ENCODE data around the gene CCDC27.

DNA sequence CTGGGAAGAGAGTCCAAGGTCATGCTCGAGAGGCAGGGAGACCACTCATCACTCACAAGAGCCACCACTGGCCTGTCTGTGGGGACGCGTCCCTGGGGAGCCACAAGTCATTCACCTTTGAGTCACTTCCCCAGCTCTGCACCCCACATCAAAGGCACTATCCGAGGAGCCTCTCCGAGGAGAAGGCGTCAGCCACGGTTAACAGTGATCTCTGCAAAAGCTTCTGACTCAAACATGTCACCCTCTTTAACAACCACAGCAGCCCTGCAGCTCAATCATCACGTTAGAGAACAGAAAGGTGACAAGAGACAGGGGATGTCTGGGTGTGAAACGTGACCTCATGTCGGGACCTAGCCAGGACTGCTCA is 35.1 kb downstream of the CCDC27 start:
- TF ChIP-seq, protein P1, sequence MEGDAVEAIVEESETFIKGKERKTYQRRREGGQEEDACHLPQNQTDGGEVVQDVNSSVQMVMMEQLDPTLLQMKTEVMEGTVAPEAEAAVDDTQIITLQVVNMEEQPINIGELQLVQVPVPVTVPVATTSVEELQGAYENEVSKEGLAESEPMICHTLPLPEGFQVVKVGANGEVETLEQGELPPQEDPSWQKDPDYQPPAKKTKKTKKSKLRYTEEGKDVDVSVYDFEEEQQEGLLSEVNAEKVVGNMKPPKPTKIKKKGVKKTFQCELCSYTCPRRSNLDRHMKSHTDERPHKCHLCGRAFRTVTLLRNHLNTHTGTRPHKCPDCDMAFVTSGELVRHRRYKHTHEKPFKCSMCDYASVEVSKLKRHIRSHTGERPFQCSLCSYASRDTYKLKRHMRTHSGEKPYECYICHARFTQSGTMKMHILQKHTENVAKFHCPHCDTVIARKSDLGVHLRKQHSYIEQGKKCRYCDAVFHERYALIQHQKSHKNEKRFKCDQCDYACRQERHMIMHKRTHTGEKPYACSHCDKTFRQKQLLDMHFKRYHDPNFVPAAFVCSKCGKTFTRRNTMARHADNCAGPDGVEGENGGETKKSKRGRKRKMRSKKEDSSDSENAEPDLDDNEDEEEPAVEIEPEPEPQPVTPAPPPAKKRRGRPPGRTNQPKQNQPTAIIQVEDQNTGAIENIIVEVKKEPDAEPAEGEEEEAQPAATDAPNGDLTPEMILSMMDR (conservative IDR thresholded peaks at IDR 0.05; ENCODE audit: low read length): no peak
- TF ChIP-seq EZH2phosphoT487 (IDR thresholded peaks at IDR 0.05; ENCODE audit: borderline replicate concordance): no peak
